NCI-H2081 treated with DMSO at 0.1 percent for 48 hours (cell line): ENCODE results near the gene KLHL3.

Experiments
- DNase-seq: peaks from one replicate; lab custom pipeline; 2025; lab: John Stamatoyannopoulos, UW

The KLHL3 gene

DNA sequence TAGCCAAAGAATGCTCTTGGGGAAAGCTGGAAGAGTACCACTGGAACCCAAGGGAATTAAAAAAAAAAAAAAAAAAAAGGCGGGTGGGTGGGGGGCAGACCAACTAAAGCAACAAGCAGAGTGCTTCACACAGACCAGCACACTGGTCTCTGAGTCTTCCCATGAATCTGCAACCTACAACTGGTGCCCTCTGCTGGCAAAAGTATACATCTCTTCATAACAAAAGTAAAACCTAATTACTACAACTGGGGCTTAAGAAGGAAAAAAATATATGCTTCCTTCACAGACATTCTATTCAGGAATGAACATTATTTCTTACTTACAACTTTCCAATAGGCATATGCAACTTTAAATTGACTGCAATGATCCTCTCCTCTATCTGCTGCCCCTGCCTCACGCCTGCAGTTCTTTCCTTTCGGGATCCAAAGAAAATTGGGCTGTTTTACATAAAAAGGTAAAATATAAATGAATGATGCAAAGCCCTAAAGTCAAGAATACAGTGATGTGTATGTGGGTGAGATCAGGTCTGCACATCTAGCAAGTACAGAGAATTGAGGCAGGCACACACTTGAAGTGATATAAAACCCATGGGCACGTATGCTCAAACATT, 7.2 kb upstream of the KLHL3 start:
- no peak for DNase-seq

DNA sequence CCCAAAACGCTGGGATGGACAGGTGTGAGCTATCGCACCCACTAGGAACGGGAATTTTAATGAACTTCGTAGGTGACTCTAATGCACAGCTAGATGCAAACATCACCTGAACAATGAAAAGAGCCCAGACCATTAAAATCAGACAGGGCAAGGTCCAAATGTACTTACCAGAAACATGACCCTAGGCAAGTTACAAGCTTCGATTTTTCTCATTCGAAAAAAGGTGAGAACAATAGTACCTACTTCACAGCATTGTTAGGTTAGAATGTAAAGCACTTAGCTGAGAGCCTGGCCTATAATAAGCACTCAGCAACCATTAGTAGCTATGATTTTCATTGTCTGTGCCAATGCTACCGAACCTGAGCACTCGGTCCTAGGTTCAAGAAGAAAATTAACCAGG, 5.8 kb upstream of the KLHL3 start:
- DNase-seq: no peak

- no peak for DNase-seq
Measured at GRCh38 chr5:137739737-137740136, 3.8 kb upstream of the KLHL3 start.

DNA sequence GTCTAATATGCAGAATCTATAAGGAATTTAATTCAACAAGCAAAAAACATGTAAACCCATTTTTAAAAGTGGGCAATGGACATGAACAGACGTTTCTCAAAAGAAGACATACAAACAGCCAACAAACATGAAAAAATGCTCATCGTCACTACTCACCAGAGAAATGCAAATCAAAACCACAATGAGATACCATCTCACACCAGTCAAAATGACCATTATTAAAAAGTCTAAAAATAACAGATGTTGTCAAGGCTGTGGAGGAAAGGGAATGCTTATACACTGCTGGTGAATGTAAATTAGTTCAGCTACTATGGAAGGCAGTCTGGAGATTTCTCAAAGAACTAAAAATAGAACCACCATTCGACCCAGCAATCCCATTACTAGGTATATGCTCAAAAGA, 3.1 kb upstream of the KLHL3 start:
- DNase-seq: no peak

- DNase-seq: no peak
Measured at GRCh38 chr5:137737349-137738131, 1.7 kb upstream of the KLHL3 start.

DNA sequence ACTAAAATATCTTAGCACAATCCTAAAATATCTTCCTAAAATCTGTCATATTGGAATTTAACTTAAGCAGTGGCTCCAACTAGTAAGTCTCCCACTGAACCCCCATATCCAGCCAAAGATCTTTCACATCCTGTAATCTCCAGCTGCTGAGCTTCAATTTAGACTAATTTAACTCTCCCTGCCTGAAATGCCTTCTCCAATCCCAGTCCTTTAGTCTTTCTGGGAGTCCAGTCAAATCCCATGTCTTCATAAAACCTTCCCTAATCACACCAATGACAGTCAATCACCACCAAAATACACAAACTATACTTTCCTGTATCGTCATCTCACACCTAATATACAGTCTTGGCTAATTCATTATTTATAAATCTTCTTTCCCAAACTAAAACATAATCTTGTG, 607 bp upstream of the KLHL3 start:
- DNase-seq: no peak

DNA sequence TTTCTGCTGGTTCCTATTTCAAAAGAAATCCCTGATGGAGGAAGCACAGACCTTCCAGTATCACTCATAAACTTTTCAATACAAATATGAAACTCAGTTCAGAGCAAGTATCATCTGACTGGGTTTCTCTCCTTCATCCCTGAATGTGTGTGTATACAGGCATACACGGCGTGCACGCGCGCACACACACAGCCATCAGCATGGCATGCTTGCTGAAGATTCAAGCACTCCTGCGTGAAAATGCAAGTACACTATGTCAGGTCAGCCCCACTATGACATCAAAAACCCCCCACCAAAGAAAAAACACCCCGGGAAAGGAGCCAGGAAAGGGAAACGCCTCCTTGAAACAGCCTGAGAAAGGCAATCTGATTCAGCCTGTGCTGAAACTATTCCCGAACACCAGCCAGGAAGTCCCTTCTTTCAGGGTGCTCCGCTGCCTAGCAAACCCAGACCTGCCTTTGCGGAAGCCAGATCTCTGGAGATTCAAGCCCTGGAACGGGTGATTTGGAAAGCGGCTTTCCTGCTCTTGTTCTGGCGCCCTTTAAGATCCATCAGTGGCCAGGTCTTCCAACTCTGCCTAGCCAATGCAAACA, 831 bp downstream of the KLHL3 start:
- DNase-seq: no peak

DNA sequence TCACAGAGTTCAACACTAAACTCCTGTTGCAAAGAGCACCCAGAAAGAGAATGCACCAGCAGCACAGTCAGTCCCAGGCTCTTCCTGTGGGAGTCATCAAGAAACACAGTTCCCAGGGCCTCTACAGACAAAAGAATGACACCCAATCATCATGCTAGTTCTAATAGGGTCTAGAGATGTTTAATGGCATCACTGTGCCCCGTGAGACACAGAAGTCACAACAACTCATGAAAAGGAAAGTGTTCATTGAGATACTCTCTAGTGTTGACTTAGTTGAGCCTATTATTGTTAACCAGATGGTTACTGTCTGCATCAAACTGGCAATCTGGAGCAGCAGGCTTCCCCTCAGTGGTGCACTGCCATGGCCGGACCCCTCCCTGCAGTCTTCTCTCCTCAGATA, 1.6 kb downstream of the KLHL3 start:
- no peak for DNase-seq

DNA sequence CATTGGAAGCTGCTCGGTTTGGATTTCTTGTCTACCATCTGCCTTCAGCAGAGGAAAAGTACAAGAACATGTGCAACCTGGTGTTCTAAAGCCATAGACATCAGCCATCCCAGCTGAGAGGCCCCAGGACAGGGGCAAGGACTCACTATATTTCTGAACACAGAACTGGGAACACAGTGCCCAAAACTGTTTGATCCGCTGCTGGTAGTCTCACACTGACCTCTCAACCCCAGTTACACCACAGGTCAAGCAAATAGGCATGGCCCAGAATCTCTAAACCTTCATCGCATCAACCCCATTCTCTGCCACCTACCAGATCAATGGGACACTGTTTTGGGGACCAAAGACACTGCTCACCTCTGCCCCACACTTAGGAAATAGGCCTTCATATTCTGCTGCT, 2.0 kb downstream of the KLHL3 start:
- DNase-seq: no peak

GRCh38 chr5:137733006-137733405, 2.9 kb downstream of the KLHL3 start:
- DNase-seq: no peak

GRCh38 chr5:137731176-137731575, 4.7 kb downstream of the KLHL3 start:
- DNase-seq: no peak

DNA sequence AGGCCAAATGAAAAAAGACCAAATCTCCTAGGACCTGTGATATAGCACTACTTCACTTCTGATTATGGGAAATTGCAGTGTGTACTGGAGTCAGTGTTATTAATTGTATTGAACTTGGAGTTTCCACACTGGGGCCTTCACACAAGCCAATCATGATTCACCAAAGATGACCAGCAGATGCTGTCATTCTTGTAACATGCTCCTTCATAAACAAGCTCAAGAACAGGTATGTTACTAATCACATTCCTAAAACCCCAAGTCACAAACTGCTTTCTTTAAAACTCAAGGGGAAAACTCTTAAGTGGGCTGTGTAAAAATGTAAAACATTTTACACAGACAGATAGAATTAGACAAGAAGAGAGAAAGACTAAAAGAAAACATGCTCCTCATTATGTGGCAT, 5.6 kb downstream of the KLHL3 start:
- DNase-seq: no peak

DNA sequence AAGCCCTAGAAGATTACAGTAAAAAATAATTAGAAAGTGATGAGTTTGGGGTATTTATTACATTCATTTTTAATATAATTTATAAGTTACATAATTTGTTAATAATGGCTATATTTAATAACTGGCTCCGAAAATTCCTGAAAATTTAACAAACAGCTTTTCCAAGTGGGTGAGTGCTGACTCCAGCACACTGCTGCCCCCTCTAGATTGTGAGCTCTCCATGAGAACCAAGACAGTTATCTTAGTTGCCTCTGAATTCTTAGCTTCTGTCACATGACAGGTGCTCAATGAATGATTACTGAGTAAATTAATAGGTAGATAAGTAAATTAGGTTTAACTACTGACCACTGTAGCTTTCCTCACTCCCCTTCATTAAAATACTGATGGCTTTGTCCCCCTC, 7.8 kb downstream of the KLHL3 start:
- no peak for DNase-seq

DNA sequence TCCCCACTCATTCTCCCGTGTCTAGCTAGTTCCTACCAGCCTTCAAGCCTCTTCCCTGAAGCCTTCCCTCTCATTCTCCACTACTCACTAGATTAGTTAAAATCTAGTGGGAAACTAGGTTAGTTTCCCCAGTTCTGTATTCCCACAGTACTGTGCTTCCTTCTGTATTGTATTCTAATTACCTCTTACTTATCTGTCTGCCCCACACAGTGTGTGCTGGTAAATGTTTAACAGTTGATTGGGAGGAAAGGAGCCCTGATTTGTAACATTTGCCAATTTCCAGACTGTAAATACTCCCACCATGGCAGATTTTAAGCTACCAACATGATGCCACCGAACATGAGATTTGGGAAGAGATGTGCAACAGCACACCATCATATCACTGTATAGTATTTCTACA, 8.3 kb downstream of the KLHL3 start:
- DNase-seq: no peak

DNA sequence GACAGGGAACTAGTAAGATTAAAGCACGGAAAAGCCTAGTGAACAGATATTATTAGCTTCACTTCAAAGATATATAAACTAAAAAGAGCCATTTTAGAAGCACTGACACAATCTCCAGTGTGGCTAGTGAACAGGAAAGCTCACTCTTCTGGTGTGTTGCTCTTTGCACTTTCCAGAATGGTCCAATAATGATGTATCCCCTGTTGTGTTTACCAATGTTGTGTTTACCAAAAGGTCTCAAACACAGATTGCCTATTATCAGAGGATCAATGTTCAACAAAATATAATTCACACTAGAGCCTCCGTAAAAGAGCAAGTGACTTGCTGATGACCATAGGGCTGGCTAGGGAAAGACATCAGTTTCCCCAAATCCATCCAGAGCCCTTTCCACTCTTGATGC, 11.6 kb downstream of the KLHL3 start:
- DNase-seq: no peak

DNA sequence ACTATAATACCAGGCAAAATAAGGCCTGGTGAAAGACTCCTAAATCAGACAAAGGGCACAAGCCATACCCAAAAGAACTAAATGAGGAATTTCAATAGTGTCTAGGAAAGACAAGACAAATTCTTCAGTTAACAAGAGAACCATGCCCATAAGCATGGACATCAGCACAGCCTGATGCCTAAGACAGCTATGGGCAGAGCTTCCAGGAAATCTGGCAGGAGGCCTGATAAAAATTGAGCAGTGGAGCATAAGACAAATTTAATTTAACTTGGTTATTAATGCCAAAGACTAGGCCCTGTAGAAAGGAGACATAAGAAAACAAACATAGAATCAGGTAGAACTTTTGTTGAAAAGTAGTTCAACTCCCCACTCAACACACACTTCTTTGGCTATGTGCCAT, 17.3 kb downstream of the KLHL3 start:
- DNase-seq: no peak

- DNase-seq: no peak
Measured at GRCh38 chr5:137716337-137716736, 19.6 kb downstream of the KLHL3 start.

DNA sequence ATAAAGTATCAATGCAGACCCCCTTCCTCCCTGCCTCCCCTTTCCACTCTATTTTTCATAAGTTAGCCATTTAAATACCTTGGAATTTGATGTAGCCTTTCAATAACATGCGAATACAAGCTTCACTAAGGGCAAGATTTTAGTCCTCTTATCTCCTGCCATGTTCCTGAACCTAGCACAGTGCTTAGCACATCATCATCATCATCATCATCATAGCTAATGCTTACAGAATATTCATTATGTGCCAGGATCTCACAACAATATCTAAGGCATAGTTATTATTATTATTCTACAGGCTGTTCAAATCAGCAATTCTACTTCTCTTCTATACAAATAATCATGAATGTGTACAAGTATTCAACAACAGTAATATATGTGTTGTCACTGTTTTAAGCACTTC, 20.4 kb downstream of the KLHL3 start:
- no peak for DNase-seq

DNA sequence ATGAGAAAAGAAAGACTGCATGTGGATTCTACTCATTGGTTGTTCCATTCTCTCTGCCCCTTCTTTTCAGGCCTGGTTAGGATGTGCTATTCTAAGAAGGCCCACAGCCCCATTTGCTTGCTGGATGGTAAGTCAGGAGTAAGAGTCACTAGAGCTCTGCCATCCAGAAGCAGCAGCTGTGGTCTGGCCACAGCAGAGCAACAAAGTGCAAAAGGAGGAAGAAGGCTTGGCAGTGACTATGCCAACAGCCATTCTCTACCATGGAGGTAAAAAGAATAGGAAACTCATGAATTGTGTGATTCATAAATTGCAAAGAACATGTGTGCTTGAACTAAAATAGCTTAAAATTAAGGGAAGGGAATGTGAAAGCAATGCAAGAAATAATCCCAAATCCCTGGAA, 20.9 kb downstream of the KLHL3 start:
- DNase-seq: no peak

GRCh38 chr5:137714494-137714893, 21.4 kb downstream of the KLHL3 start:
- no peak for DNase-seq

- DNase-seq: no peak
Measured at GRCh38 chr5:137712139-137712667, 23.7 kb downstream of the KLHL3 start.

DNA sequence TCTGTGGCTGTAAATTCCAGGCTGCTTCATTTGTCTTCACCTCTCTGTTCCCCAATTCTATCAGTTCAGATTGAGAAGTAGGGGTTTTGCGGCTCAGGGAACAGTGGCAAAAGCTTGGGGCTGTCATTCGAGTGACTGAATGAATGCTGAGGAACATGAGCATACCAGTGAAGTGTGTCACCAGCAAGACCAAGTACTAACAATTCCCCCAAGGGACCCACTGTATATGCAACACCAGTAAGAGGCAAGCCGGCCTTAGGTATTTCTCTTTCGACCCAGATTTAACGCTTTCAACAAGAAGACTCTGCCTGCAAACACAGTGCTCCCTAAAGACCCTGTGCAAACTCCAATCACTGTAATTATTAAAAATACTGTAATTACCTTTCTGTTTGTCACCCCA, 25.8 kb downstream of the KLHL3 start:
- DNase-seq: no peak

DNA sequence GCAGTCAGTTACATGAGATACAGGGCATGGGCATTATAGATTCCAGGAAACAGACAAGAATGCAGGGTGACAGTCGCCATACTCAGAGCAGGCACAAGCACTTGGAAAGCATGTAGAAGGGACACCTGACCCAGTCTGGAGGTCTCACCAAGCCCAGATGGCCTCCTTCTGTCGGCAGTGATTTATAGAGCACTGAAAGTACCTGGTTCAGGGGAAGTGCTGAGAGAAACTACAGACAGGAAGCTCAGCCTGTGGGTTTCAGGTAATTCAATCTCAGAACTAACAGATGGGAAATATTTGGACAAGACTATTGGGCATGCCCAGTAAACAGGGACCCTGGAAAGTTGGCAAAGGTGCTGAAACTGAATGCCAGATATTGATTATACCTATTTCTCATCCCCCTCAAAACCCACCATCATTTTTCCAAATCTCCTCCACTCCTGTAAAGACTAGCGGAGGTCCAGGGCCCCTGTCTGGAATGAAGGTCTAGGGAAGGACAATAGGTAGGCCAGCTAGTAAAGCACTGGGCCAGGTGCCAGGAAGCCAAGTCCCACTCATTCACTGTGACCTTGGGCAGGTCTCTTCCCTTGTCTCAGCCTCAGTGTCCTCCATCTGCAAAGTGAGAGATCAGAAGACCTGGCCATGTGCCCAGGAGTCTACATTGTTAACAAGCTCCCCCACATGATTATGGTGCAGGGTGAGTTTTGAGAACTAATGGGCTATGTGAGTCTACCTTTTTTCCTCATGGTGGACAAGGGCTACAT, 26.9 kb downstream of the KLHL3 start:
- DNase-seq: peak; percentile 32
